T-helper 22 cell (primary cell): ENCODE measurements around the gene CWF19L2.

Experiments
- DNase-seq: peaks from one replicate; pipeline ENCODE4 v3.0.0-alpha.2; 2020; ENCODE audit warnings: low read depth

Gene CWF19L2

GRCh38 chr11:107293677-107294344 is 163.8 kb downstream of the CWF19L2 start:
- DNase-seq: no peak

DNA sequence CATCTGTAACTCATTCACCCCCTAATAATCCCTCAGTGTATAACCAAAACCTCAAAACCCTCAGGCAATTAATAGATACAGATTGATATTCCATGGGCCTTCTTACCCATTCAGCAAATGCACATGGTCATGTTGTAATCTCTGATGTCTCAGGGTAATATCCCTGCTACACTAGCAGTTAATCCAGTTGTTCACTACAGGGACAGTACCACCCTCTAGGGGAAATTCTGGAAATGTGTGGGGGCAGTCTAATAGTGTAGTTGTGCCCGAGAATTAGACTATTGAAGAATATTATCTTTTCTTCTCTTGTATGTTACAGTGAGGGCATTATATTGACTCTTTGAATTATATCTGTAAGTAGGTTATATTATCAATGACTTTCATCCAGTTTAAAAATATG is 175.4 kb downstream of the CWF19L2 start:
- DNase-seq: no peak
